ENCODE measurements around the gene GALR2. TPM values are rescaled to one million over a fixed set of nuclear protein-coding genes. Genes with fewer than 3 reads are reported as not detected.
A peak's percentile ranks its signal among the peaks of the same experiment; 100 is the strongest.
"Not testable (repeated sequence)": the region's sequence is repeated elsewhere in the genome, so short reads cannot be mapped to it uniquely, and the experiment has no call there.

Gene GALR2
- total RNA-seq, 1 donor: not detected

- no peak for DNase-seq (ENCODE audit: low read depth)
- no peak overlapping the region for H3K4me3 ChIP-seq (ENCODE audit: low read depth, low read length)
- TF ChIP-seq CTCF (IDR thresholded peaks at IDR 0.05; ENCODE audit: insufficient read depth, low read length): no peak
These were observed 2.4 kb downstream of the GALR2 start for GRCh38 chr17:76076765-76077583.

GRCh38 chr17:76077584-76078110 is 3.1 kb downstream of the GALR2 start:
- DNase-seq (ENCODE audit: low read depth): no peak
- TF ChIP-seq CTCF (IDR thresholded peaks at IDR 0.05; ENCODE audit: insufficient read depth, low read length): no peak
- H3K4me3 ChIP-seq (ENCODE audit: low read depth, low read length): no peak overlapping the region

- H3K4me3 ChIP-seq (ENCODE audit: low read depth, low read length); DNase-seq (ENCODE audit: low read depth): not testable (repeated sequence)
These were observed 3.8 kb downstream of the GALR2 start for GRCh38 chr17:76078370-76078769.

GRCh38 chr17:76078860-76079534 is 4.4 kb downstream of the GALR2 start, which contains the start of gene ZACN:
Gene ZACN (plus strand): TSS chr17:76079182. CDS start chr17:76079265, 83 bp downstream.
- no peak for TF ChIP-seq CTCF (IDR thresholded peaks at IDR 0.05; ENCODE audit: insufficient read depth, low read length)
- H3K4me3 ChIP-seq (ENCODE audit: low read depth, low read length): no peak within 1 kb of the TSS
- DNase-seq (ENCODE audit: low read depth): no peak

GRCh38 chr17:76079535-76079955 is 5.0 kb downstream of the GALR2 start:
- no peak for TF ChIP-seq CTCF (IDR thresholded peaks at IDR 0.05; ENCODE audit: insufficient read depth, low read length)
- no peak for DNase-seq (ENCODE audit: low read depth)
- H3K4me3 ChIP-seq (ENCODE audit: low read depth, low read length): no peak overlapping the region

GRCh38 chr17:76079956-76080767 is 5.6 kb downstream of the GALR2 start:
- peak; percentile 14 for TF ChIP-seq CTCF (IDR thresholded peaks at IDR 0.05; ENCODE audit: insufficient read depth, low read length)
- no peak for DNase-seq (ENCODE audit: low read depth)

More at GRCh38 chr17:76079956-76080767, 5.6 kb downstream of the GALR2 start:
- H3K4me3 ChIP-seq (ENCODE audit: low read depth, low read length): no peak overlapping the region
